GM19043 (cell line): Measurements from ENCODE around the gene ANKRD13B.

Source experiments
- ATAC-seq: cut with Tn5 transposase; IDR thresholded peaks from one replicate; pipeline ENCODE4 v1.9.1; 2021; ENCODE audit warnings: low read depth; ENCODE audit not compliant: unreplicated experiment

Gene ANKRD13B

GRCh38 chr17:29614349-29615047, 21.6 kb downstream of the ANKRD13B start:
- no peak for ATAC-seq

- no peak for ATAC-seq
Measured at GRCh38 chr17:29615048-29615385, 22.1 kb downstream of the ANKRD13B start.

- ATAC-seq = no peak
Measured at GRCh38 chr17:29615492-29616299, 22.8 kb downstream of the ANKRD13B start.

- ATAC-seq = no peak
Measured at GRCh38 chr17:29616300-29617048, 23.5 kb downstream of the ANKRD13B start.

- peak; percentile 42 for ATAC-seq
Measured at GRCh38 chr17:29617125-29617480, 24.2 kb downstream of the ANKRD13B start.

- no peak for ATAC-seq
Measured at GRCh38 chr17:29617481-29618271, 24.7 kb downstream of the ANKRD13B start.

- ATAC-seq = no peak
Measured at GRCh38 chr17:29618272-29619065, 25.5 kb downstream of the ANKRD13B start.

- no peak for ATAC-seq
Measured at GRCh38 chr17:29619251-29619650, 26.3 kb downstream of the ANKRD13B start.

GRCh38 chr17:29620271-29620670, 27.3 kb downstream of the ANKRD13B start:
- ATAC-seq = no peak

GRCh38 chr17:29620779-29621500, 28.0 kb downstream of the ANKRD13B start:
- ATAC-seq = no peak

GRCh38 chr17:29621751-29622194, 28.8 kb downstream of the ANKRD13B start:
- no peak for ATAC-seq

GRCh38 chr17:29622337-29623282, 29.7 kb downstream of the ANKRD13B start, which contains the start of gene CORO6:
TSS of gene CORO6 (minus strand) at chr17:29622912. CDS start at chr17:29621421, 1,491 bp downstream.
- peak; percentile 48 for ATAC-seq

GRCh38 chr17:29623283-29623647, 30.3 kb downstream of the ANKRD13B start:
- ATAC-seq = no peak

GRCh38 chr17:29624586-29624985, 31.7 kb downstream of the ANKRD13B start:
- ATAC-seq = no peak

GRCh38 chr17:29625037-29625750, 32.3 kb downstream of the ANKRD13B start:
- no peak for ATAC-seq

GRCh38 chr17:29627951-29628350, 35.0 kb downstream of the ANKRD13B start:
- no peak for ATAC-seq

- no peak for ATAC-seq
Measured at GRCh38 chr17:29628644-29629043, 35.7 kb downstream of the ANKRD13B start.
